ENCODE results near the gene TKTL1.

GRCh38 chrX:154357205-154357604 lies 61.6 kb downstream of the TKTL1 start:
- TF ChIP-seq CTCF (IDR thresholded peaks at IDR 0.05) (no peak), EZH2 (IDR thresholded peaks at IDR 0.05) (no peak)

Measured in neural progenitor cell (in vitro differentiated cells).